Activated CD8-positive, alpha-beta memory T cell treated with anti-CD3 and anti-CD28 coated beads, Interleukin-2, amount 50 U/mL, for 4 hours (primary cell): ENCODE measurements around the gene SYNE4.

Source experiments
- DNase-seq: peaks from one replicate; pipeline ENCODE4 v3.0.0-alpha.2; 2020

Gene SYNE4

GRCh38 chr19:36025541-36025940, 16.9 kb upstream of the SYNE4 start:
- no peak for DNase-seq

- DNase-seq: no peak
Measured at GRCh38 chr19:36023432-36023831, 14.8 kb upstream of the SYNE4 start.

- no peak for DNase-seq
Measured at GRCh38 chr19:36019061-36019670, 10.6 kb upstream of the SYNE4 start.

- peak; percentile 99 for DNase-seq
Measured at GRCh38 chr19:36014012-36014924, 5.7 kb upstream of the SYNE4 start, which contains the start of gene ALKBH6. ALKBH6 (minus strand) TSS chr19:36014213; CDS start chr19:36013397, 816 bp downstream.

GRCh38 chr19:36013280-36014011, 4.8 kb upstream of the SYNE4 start:
- DNase-seq: no peak

GRCh38 chr19:36010402-36010801, 1.8 kb upstream of the SYNE4 start:
- no peak for DNase-seq

GRCh38 chr19:36009633-36010379, 1.2 kb upstream of the SYNE4 start:
- DNase-seq: no peak

GRCh38 chr19:36009220-36009619, 607 bp upstream of the SYNE4 start:
- peak; percentile 43 for DNase-seq

GRCh38 chr19:36006955-36007354, 1.7 kb downstream of the SYNE4 start:
- DNase-seq: no peak

GRCh38 chr19:36003284-36003683, 5.3 kb downstream of the SYNE4 start:
- DNase-seq: no peak

GRCh38 chr19:36001605-36002004, 7.0 kb downstream of the SYNE4 start:
- no peak for DNase-seq

GRCh38 chr19:35996777-35997176, 11.8 kb downstream of the SYNE4 start:
- DNase-seq: no peak

GRCh38 chr19:35995048-35995993, 13.3 kb downstream of the SYNE4 start, which contains the start of gene SDHAF1:
SDHAF1 (plus strand) TSS chr19:35995188; CDS start chr19:35995275, 87 bp downstream.
- DNase-seq: peak; percentile 94

- DNase-seq: no peak
Measured at GRCh38 chr19:35993923-35994598, 14.6 kb downstream of the SYNE4 start.

- DNase-seq: no peak
Measured at GRCh38 chr19:35992907-35993765, 15.5 kb downstream of the SYNE4 start.

GRCh38 chr19:35991731-35992450, 16.7 kb downstream of the SYNE4 start:
- no peak for DNase-seq

GRCh38 chr19:35990771-35991730, 17.6 kb downstream of the SYNE4 start:
- DNase-seq: no peak

- DNase-seq: no peak
Measured at GRCh38 chr19:35990156-35990555, 18.5 kb downstream of the SYNE4 start.
